IMR-90 (cell line): ENCODE results near the gene DNM3. TPM values are rescaled to one million over a fixed set of nuclear protein-coding genes. Genes with fewer than 3 reads are reported as not detected.

Experiments
- ATAC-seq: fragments of 200-7000 bp; cut with Tn5 transposase; 2 replicates; pipeline ENCODE4 v1.9.1; 2020; ENCODE audit warnings: low read depth, mild to moderate bottlenecking, moderate library complexity
- BruUV-seq: library from RNA; stranded (reverse); fragments of 400-500 nt; replicated peaks from 2 replicates; lab custom pipeline; 2021; lab: Mats Ljungman, UMichigan
- CTCF ChIA-PET: fragments of 300-600 bp; formaldehyde crosslinking; extraction: SDS; loops from one replicate; lab custom pipeline; 2021; ENCODE audit warnings: antibody characterized with exemption; lab: Yijun Ruan, JAX
- POLR2A ChIA-PET: fragments of 300-600 bp; sonication (Branson Sonifier 250); formaldehyde crosslinking; loops from one replicate; lab custom pipeline; 2022; ENCODE audit warnings: antibody characterized with exemption; ENCODE audit not compliant: unreplicated experiment; lab: Charles Lee
- DNase-seq: peaks from one replicate; pipeline ENCODE4 v3.0.0; 2013
- H2AFZ ChIP-seq: replicated peaks from 2 replicates; pipeline ENCODE3; 2013; ENCODE audit warnings: low read length, mild to moderate bottlenecking; ENCODE audit not compliant: poor library complexity
- H2AK5ac ChIP-seq: 2 replicates; pipeline ENCODE4 v1.6.1; 2013; ENCODE audit warnings: low read depth, low read length, inconsistent platforms
- H2AK9ac ChIP-seq: replicated peaks from 2 replicates; pipeline ENCODE3; 2013; ENCODE audit warnings: mild to moderate bottlenecking, low read depth, low read length, moderate library complexity; ENCODE audit not compliant: poor library complexity
- H2BK120ac ChIP-seq: 2 replicates; pipeline ENCODE4 v1.6.1; 2013; ENCODE audit warnings: low read depth, low read length, inconsistent platforms
- H2BK15ac ChIP-seq: 3 replicates; pipeline ENCODE4 v1.6.1; 2013; ENCODE audit warnings: low read depth, low read length, inconsistent platforms
- H2BK20ac ChIP-seq: 2 replicates; pipeline ENCODE4 v1.6.1; 2013; ENCODE audit warnings: low read depth, mild to moderate bottlenecking, inconsistent platforms, low read length, moderate library complexity
- H2BK5ac ChIP-seq: 2 replicates; pipeline ENCODE4 v1.6.1; 2013; ENCODE audit warnings: mild to moderate bottlenecking, low read depth, low read length, inconsistent platforms; ENCODE audit not compliant: poor library complexity, severe bottlenecking
- H3K14ac ChIP-seq: replicated peaks from 2 replicates; pipeline ENCODE4 v1.6.1; 2013; ENCODE audit warnings: low read depth, low read length, inconsistent platforms
- H3K18ac ChIP-seq: 2 replicates; pipeline ENCODE4 v1.6.1; 2013; ENCODE audit warnings: low read depth, low read length, control low read depth
- H3K23ac ChIP-seq: 2 replicates; pipeline ENCODE4 v1.6.1; 2013; ENCODE audit warnings: low read depth, low read length, inconsistent platforms
- H3K27ac ChIP-seq: 2 replicates; pipeline ENCODE4 v1.5.1; 2013; ENCODE audit warnings: mild to moderate bottlenecking, control low read depth, low read length; ENCODE audit not compliant: insufficient read depth
- H3K27me3 ChIP-seq: 2 replicates; pipeline ENCODE4 v1.6.1; 2013; ENCODE audit warnings: low read length; ENCODE audit not compliant: control insufficient read depth, insufficient read depth
- H3K36me3 ChIP-seq: 2 replicates; pipeline ENCODE4 v1.6.1; 2013; ENCODE audit warnings: low read length, mixed read lengths; ENCODE audit not compliant: control insufficient read depth, insufficient read depth
- H3K4ac ChIP-seq: 2 replicates; pipeline ENCODE4 v1.6.1; 2013; ENCODE audit warnings: low read depth, low read length, inconsistent platforms
- H3K4me1 ChIP-seq: 2 replicates; pipeline ENCODE4 v1.6.1; 2013; ENCODE audit warnings: low read length, mixed read lengths; ENCODE audit not compliant: control insufficient read depth, insufficient read depth
- H3K4me2 ChIP-seq: 2 replicates; pipeline ENCODE4 v1.6.1; 2013; ENCODE audit warnings: low read depth, mild to moderate bottlenecking, control low read depth, low read length, moderate library complexity
- H3K4me3 ChIP-seq: 2 replicates; pipeline ENCODE4 v1.5.1; 2013; ENCODE audit warnings: low read depth, mild to moderate bottlenecking, control low read depth, low read length, moderate library complexity; ENCODE audit not compliant: insufficient read depth
- H3K56ac ChIP-seq: 2 replicates; pipeline ENCODE4 v1.6.1; 2013; ENCODE audit warnings: low read length, inconsistent platforms; ENCODE audit not compliant: insufficient read depth; ENCODE audit errors: extremely low read depth
- H3K79me1 ChIP-seq, 2 experiments: 2 replicates each; pipeline ENCODE4 v1.6.1; 2013; ENCODE audit warnings: low read length in 2 of 2, inconsistent platforms in 1 of 2, low read depth in 1 of 2
- H3K9ac ChIP-seq: 2 replicates; pipeline ENCODE4 v1.6.1; 2013; ENCODE audit warnings: low read depth, low read length, control low read depth
- H3K9me1 ChIP-seq: 2 replicates; pipeline ENCODE4 v1.6.1; 2013; ENCODE audit warnings: low read length, inconsistent platforms; ENCODE audit not compliant: insufficient read depth
- H3K9me3 ChIP-seq: 2 replicates; pipeline ENCODE4 v1.6.1; 2013; ENCODE audit warnings: low read length; ENCODE audit not compliant: control insufficient read depth, insufficient read depth
- H4K20me1 ChIP-seq: 2 replicates; pipeline ENCODE4 v1.6.1; 2013; ENCODE audit warnings: low read length, inconsistent platforms; ENCODE audit not compliant: insufficient read depth
- H4K5ac ChIP-seq: 2 replicates; pipeline ENCODE4 v1.6.1; 2013; ENCODE audit warnings: mild to moderate bottlenecking, low read depth, low read length, control low read depth
- H4K8ac ChIP-seq, 2 experiments: 2 replicates each; pipeline ENCODE4 v1.6.1; 2013; ENCODE audit warnings: low read depth in 2 of 2, low read length in 2 of 2, control low read depth in 1 of 2, inconsistent platforms in 1 of 2
- H4K91ac ChIP-seq: 2 replicates; pipeline ENCODE4 v1.6.1; 2013; ENCODE audit warnings: low read depth, low read length, inconsistent platforms; ENCODE audit not compliant: insufficient read depth
- FOS ChIP-seq: fragments of 150-350 bp; IDR thresholded peaks from 2 replicates; pipeline ENCODE4 v1.6.1; 2016; ENCODE audit warnings: low read depth, low read length
- MAFK ChIP-seq: IDR thresholded peaks from 2 replicates; pipeline ENCODE4 v1.6.1; 2012; ENCODE audit warnings: low read depth, low read length, improper control_type of control experiment
- MXI1 ChIP-seq: IDR thresholded peaks from 2 replicates; pipeline ENCODE4 v1.6.1; 2012; ENCODE audit warnings: low read depth, mild to moderate bottlenecking, low read length, moderate library complexity, borderline replicate concordance
- POLR2A ChIP-seq: IDR thresholded peaks from 2 replicates; pipeline ENCODE4 v1.6.1; 2012; ENCODE audit warnings: mild to moderate bottlenecking, low read depth, low read length
- RAD21 ChIP-seq: IDR thresholded peaks from 2 replicates; pipeline ENCODE4 v1.6.1; 2012; ENCODE audit warnings: low read length, improper control_type of control experiment
- WGBS, 2 experiments: methylation state at CpG; one replicate each; pipeline versions ENCODE4 v1.1.5 to v1.1.7; 2013; ENCODE audit warnings: missing lambda C conversion rate in 2 of 2; ENCODE audit not compliant: insufficient read length in 1 of 2; ENCODE audit errors: extremely low coverage in 2 of 2; 5-methylcytosine and 5-hydroxymethylcytosine counted together
- dilution Hi-C: fragments of 300-500 bp; cut with HindIII; formaldehyde crosslinking; loops from one replicate; pipeline ENCODE4 v1.14.3; 2018; ENCODE audit warnings: low sequenced_read_pairs; ENCODE audit not compliant: unreplicated experiment
- in situ Hi-C: fragments of 300-500 bp; cut with MboI; formaldehyde crosslinking; loops from 3 replicates; pipeline ENCODE4 v1.14.3; 2019; ENCODE audit warnings: low sequenced_read_pairs, inconsistent platforms, mixed read lengths
- intact Hi-C: fragments of 100-400 bp; cut with micrococcal nuclease; formaldehyde crosslinking; loops from 2 replicates; pipeline ENCODE4 v1.10.0; 2022
- polyA plus RNA-seq, 3 experiments: library from polyadenylated mRNA; depleted of rRNA; stranded (reverse); fragments of >200 nt; gene quantifications; 2 replicates each; pipeline ENCODE4 v1.2.3, GENCODE V29; 2012; ENCODE audit warnings: low replicate concordance in 1 of 3
- total RNA-seq: library from RNA; depleted of rRNA; stranded (reverse); fragments of >200 nt; gene quantifications from 2 replicates; pipeline ENCODE4 v1.2.3, GENCODE V29; 2012
- TF ChIP-seq, protein P1 (sequence below): fragments of 150-350 bp; IDR thresholded peaks from 2 replicates; pipeline ENCODE4 v1.6.1; 2016; ENCODE audit warnings: low read depth, mild to moderate bottlenecking, low read length, moderate library complexity, borderline replicate concordance

Gene DNM3
- total and polyA plus RNA-seq, 2 of the 4 experiments (the other 2 are of a cell fraction) = 0.36 TPM

DNA sequence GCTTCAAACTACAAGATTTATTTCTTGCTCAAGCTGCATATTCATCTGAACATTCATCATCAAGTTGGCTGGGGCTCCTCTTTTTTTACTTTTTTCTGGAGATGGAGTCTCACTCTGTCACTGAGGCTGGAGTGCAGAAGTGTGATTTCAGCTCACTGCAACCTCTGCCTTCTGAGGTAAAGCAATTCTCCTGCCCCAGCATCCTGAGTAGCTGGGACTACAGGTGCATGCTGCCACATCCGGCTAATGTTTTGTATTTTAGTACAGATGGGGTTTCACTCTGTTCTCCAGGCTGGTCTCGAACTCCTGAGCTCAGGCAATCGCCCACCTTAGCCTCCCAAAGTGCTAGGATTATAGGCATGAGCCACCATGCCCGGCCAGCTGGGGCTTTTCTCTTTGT is 490.9 kb downstream of the DNM3 start:
- WGBS, 2 experiments = no CpG with 5 or more reads among the region's 4 CpGs

More for the DNA sequence above, 490.9 kb downstream of the DNM3 start:
- Histone ChIP-seq H3K9me3 (no peaks in the 10 kb centered on the region), H3K27me3 (no peaks in the 10 kb centered on the region), H2AK5ac (no peak overlapping the region), H2AK9ac (no peak overlapping the region), H3K4me1 (no peaks in the 10 kb centered on the region), H3K79me1 (no peaks in the 10 kb centered on the region), H4K91ac (no peak overlapping the region), H4K5ac (no peak overlapping the region), H3K9me1 (no peaks in the 10 kb centered on the region), H2BK20ac (no peak overlapping the region), H3K56ac (no peak overlapping the region), H3K4me2 (no peak overlapping the region), H2BK5ac (no peak overlapping the region), H2BK15ac (no peak overlapping the region), H3K23ac (no peak overlapping the region), H3K4ac (no peak overlapping the region), H3K27ac (no peak overlapping the region), H3K4me3 (no peak overlapping the region), H4K20me1 (no peaks in the 10 kb centered on the region), H3K14ac (no peak overlapping the region), H3K9ac (no peak overlapping the region), H3K18ac (no peak overlapping the region), H4K8ac (no peak overlapping the region), H3K36me3 (no peaks in the 10 kb centered on the region), H2AFZ (no peak overlapping the region), H2BK120ac (no peak overlapping the region)
- DNase-seq = no peak
- no TSS peak for BruUV-seq
- in situ Hi-C loops (no loop called here), dilution Hi-C loops (no loop called here), intact Hi-C loops (no loop called here)
- no peak for ATAC-seq
- ChIA-PET CTCF (no interaction called here), POLR2A (no interaction called here)
- TF ChIP-seq, protein P1, sequence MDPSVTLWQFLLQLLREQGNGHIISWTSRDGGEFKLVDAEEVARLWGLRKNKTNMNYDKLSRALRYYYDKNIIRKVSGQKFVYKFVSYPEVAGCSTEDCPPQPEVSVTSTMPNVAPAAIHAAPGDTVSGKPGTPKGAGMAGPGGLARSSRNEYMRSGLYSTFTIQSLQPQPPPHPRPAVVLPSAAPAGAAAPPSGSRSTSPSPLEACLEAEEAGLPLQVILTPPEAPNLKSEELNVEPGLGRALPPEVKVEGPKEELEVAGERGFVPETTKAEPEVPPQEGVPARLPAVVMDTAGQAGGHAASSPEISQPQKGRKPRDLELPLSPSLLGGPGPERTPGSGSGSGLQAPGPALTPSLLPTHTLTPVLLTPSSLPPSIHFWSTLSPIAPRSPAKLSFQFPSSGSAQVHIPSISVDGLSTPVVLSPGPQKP = no peak
- TF ChIP-seq MXI1 (no peak), POLR2A (no peak), FOS (no peak), MAFK (no peak), RAD21 (no peak)
